OCI-LY3 (cell line): ENCODE data around the gene NSDHL.
"Not testable (repeated sequence)": the region's sequence is repeated elsewhere in the genome, so short reads cannot be mapped to it uniquely, and the experiment has no call there.

Source experiments
- H2AFZ ChIP-seq: fragments of 200-600, 300-600 bp; shearing (Covaris generic); 2 replicates; pipeline ENCODE4 v1.6.0; 2014; ENCODE audit warnings: antibody characterized with exemption, low read depth, low read length
- H3K27ac ChIP-seq: fragments of 200-600, 300-600 bp; sonication (generic); 2 replicates; pipeline ENCODE4 v1.5.1; 2014; ENCODE audit warnings: mild to moderate bottlenecking, low read length, moderate library complexity, mixed read lengths
- H3K27me3 ChIP-seq: fragments of 200-600, 300-600 bp; sonication (generic); 2 replicates; pipeline ENCODE4 v1.6.1; 2014; ENCODE audit warnings: low read depth, low read length, mixed read lengths
- H3K36me3 ChIP-seq: fragments of 200-600, 300-600 bp; sonication (generic); replicated peaks from 2 replicates; pipeline ENCODE3; 2014; ENCODE audit warnings: low read depth, low read length, mixed read lengths
- H3K4me1 ChIP-seq: fragments of 300-600, 200-600 bp; sonication (generic); 2 replicates; pipeline ENCODE4 v1.6.1; 2014; ENCODE audit warnings: low read length, mixed read lengths
- H3K4me2 ChIP-seq: fragments of 200-600, 300-600 bp; sonication (generic); 2 replicates; pipeline ENCODE4 v1.6.1; 2014; ENCODE audit warnings: low read length, mixed read lengths
- H3K4me3 ChIP-seq: fragments of 300-600, 200-600 bp; sonication (generic); 2 replicates; pipeline ENCODE4 v1.5.1; 2014; ENCODE audit warnings: antibody characterized with exemption, mild to moderate bottlenecking, low read length, moderate library complexity
- H3K79me2 ChIP-seq: fragments of 300-600, 200-600 bp; shearing (Covaris generic); 2 replicates; pipeline ENCODE4 v1.6.1; 2014; ENCODE audit warnings: mild to moderate bottlenecking, low read length, mixed read lengths
- H3K9ac ChIP-seq: fragments of 300-600, 200-600 bp; shearing (Covaris generic); 2 replicates; pipeline ENCODE4 v1.6.0; 2014; ENCODE audit warnings: mild to moderate bottlenecking, low read length, moderate library complexity
- H3K9me3 ChIP-seq: fragments of 200-600, 300-600 bp; shearing (Covaris generic); 2 replicates; pipeline ENCODE4 v1.6.1; 2014; ENCODE audit warnings: low read length, mixed read lengths; ENCODE audit not compliant: insufficient read depth
- H4K20me1 ChIP-seq: fragments of 200-600, 300-600 bp; sonication (generic); 2 replicates; pipeline ENCODE4 v1.6.1; 2016; ENCODE audit warnings: low read length, mixed read lengths; ENCODE audit not compliant: insufficient read depth
- CTCF ChIP-seq: fragments of 200-600, 300-600 bp; sonication (generic); IDR thresholded peaks from 2 replicates; pipeline ENCODE4 v1.5.1; 2014; ENCODE audit warnings: antibody characterized with exemption, low read length, low read depth
- EZH2phosphoT487 ChIP-seq: fragments of 200-600 bp; shearing (Covaris generic); IDR thresholded peaks from 2 replicates; pipeline ENCODE4 v1.6.1; 2018; ENCODE audit warnings: antibody characterized with exemption, mixed run types, low read depth

NSDHL gene

GRCh38 chrX:152832520-152832919 lies 1.7 kb downstream of the NSDHL start:
- H3K9me3 ChIP-seq, result no peaks in the 10 kb centered on the region
- TF ChIP-seq CTCF (no peak), EZH2phosphoT487 (no peak)
- no peaks in the 10 kb centered on the region for H4K20me1 ChIP-seq
- H3K9ac ChIP-seq, result no peak overlapping the region
- peaks cover 42% of the 10 kb centered on the region for H3K79me2 ChIP-seq
- H3K4me3 ChIP-seq, result no peak overlapping the region; the same call in 1 of the 2 replicates
- peaks cover 10% of the 10 kb centered on the region for H3K36me3 ChIP-seq
- H2AFZ ChIP-seq, result no peak overlapping the region
- H3K27me3 ChIP-seq, result no peaks in the 10 kb centered on the region
- no peak overlapping the region for H3K4me2 ChIP-seq
- H3K27ac ChIP-seq, result no peak overlapping the region
- peaks cover 11% of the 10 kb centered on the region for H3K4me1 ChIP-seq

GRCh38 chrX:152833378-152833777 lies 2.5 kb downstream of the NSDHL start:
- no peak overlapping the region for H3K9ac ChIP-seq
- no peak overlapping the region for H3K4me2 ChIP-seq

GRCh38 chrX:152835470-152835869 lies 4.6 kb downstream of the NSDHL start:
- H3K9ac ChIP-seq, H3K4me1 ChIP-seq, H3K4me2 ChIP-seq, H3K27ac ChIP-seq, H3K27me3 ChIP-seq, H4K20me1 ChIP-seq, H3K4me3 ChIP-seq, H3K9me3 ChIP-seq, H2AFZ ChIP-seq: not testable (repeated sequence)
- Histone ChIP-seq H3K79me2 (peaks cover 48% of the 10 kb centered on the region), H3K36me3 (peaks cover 10% of the 10 kb centered on the region)

More at GRCh38 chrX:152833378-152833777, 2.5 kb downstream of the NSDHL start:
- TF ChIP-seq CTCF (no peak), EZH2phosphoT487 (no peak)
- H3K79me2 ChIP-seq, result peaks cover 42% of the 10 kb centered on the region
- peaks cover 11% of the 10 kb centered on the region for H3K4me1 ChIP-seq
- H3K27ac ChIP-seq, result no peak overlapping the region
- peaks cover 10% of the 10 kb centered on the region for H3K36me3 ChIP-seq
- no peak overlapping the region for H3K4me3 ChIP-seq
- H3K9me3 ChIP-seq, result no peaks in the 10 kb centered on the region
- H2AFZ ChIP-seq, result no peak overlapping the region
- no peaks in the 10 kb centered on the region for H4K20me1 ChIP-seq
- H3K27me3 ChIP-seq, result no peaks in the 10 kb centered on the region

GRCh38 chrX:152842772-152843338 lies 12.0 kb downstream of the NSDHL start:
- Histone ChIP-seq H3K4me2 (no peak overlapping the region), H3K36me3 (peaks cover 19% of the 10 kb centered on the region), H3K9ac (no peak overlapping the region), H3K27me3 (no peaks in the 10 kb centered on the region), H4K20me1 (0 out of 2 replicates have a peak, but pooled peaks cover 8% of the 10 kb centered on the region), H3K9me3 (no peaks in the 10 kb centered on the region), H3K79me2 (peaks cover 57% of the 10 kb centered on the region), H3K4me1 (peaks cover 11% of the 10 kb centered on the region; the same call in 1 of the 2 replicates), H2AFZ (no peak overlapping the region), H3K27ac (no peak overlapping the region), H3K4me3 (no peak overlapping the region)
- TF ChIP-seq EZH2phosphoT487, result no peak
- TF ChIP-seq CTCF, result no peak
